HG03097 (cell line): ENCODE data around the gene NIPSNAP3A.

Experiments
- ATAC-seq: cut with Tn5 transposase; IDR thresholded peaks from one replicate; pipeline ENCODE4 v1.9.1; 2021; ENCODE audit not compliant: unreplicated experiment, low FRiP score

NIPSNAP3A gene

GRCh38 chr9:104802906-104803305 lies 55.4 kb downstream of the NIPSNAP3A start:
- ATAC-seq, result no peak

GRCh38 chr9:104805441-104805840 lies 58.0 kb downstream of the NIPSNAP3A start:
- no peak for ATAC-seq

GRCh38 chr9:104808035-104808614 lies 60.6 kb downstream of the NIPSNAP3A start:
- ATAC-seq, result no peak
